Neural progenitor cell (in vitro differentiated cells): Measurements from ENCODE around the gene LSM11.

Source experiments
- EZH2 ChIP-seq: fragments of 200-600 bp; sonication (generic); IDR thresholded peaks from 2 replicates; pipeline ENCODE4 v1.6.1; 2017; ENCODE audit warnings: antibody characterized with exemption, mild to moderate bottlenecking, moderate library complexity
- EZH2phosphoT487 ChIP-seq: fragments of 200-600 bp; sonication (generic); IDR thresholded peaks from 2 replicates; pipeline ENCODE4 v1.6.1; 2017; ENCODE audit warnings: antibody characterized with exemption
- TF ChIP-seq, protein P1 (sequence below): fragments of 200-600 bp; sonication (generic); IDR thresholded peaks from 2 replicates; pipeline ENCODE4 v1.5.1; 2017; ENCODE audit warnings: antibody characterized with exemption, mild to moderate bottlenecking

GRCh38 chr5:157740229-157740610 lies 3.3 kb upstream of the LSM11 start:
- TF ChIP-seq, protein P1, sequence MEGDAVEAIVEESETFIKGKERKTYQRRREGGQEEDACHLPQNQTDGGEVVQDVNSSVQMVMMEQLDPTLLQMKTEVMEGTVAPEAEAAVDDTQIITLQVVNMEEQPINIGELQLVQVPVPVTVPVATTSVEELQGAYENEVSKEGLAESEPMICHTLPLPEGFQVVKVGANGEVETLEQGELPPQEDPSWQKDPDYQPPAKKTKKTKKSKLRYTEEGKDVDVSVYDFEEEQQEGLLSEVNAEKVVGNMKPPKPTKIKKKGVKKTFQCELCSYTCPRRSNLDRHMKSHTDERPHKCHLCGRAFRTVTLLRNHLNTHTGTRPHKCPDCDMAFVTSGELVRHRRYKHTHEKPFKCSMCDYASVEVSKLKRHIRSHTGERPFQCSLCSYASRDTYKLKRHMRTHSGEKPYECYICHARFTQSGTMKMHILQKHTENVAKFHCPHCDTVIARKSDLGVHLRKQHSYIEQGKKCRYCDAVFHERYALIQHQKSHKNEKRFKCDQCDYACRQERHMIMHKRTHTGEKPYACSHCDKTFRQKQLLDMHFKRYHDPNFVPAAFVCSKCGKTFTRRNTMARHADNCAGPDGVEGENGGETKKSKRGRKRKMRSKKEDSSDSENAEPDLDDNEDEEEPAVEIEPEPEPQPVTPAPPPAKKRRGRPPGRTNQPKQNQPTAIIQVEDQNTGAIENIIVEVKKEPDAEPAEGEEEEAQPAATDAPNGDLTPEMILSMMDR = peak; percentile 67
- TF ChIP-seq EZH2phosphoT487 (no peak), EZH2 (no peak)
